PC-3 (cell line): ENCODE results near the gene SLC2A9.

Source experiments
- EZH2 ChIP-seq: fragments of 300-600 bp; sonication (generic); IDR thresholded peaks from one replicate; pipeline ENCODE4 v1.6.1; 2017; ENCODE audit warnings: antibody characterized with exemption, mild to moderate bottlenecking, low read length; ENCODE audit not compliant: unreplicated experiment
- EZH2phosphoT487 ChIP-seq: fragments of 300-600 bp; sonication (generic); IDR thresholded peaks from 2 replicates; pipeline ENCODE4 v1.6.1; 2018; ENCODE audit warnings: mild to moderate bottlenecking, antibody characterized with exemption, low read length, borderline replicate concordance
- TF ChIP-seq, protein P1 (sequence below): fragments of 300-600 bp; sonication (generic); conservative IDR thresholded peaks from 2 replicates; pipeline ENCODE4 v1.5.1; 2017; ENCODE audit warnings: antibody characterized with exemption, low read depth, mild to moderate bottlenecking, low read length

DNA sequence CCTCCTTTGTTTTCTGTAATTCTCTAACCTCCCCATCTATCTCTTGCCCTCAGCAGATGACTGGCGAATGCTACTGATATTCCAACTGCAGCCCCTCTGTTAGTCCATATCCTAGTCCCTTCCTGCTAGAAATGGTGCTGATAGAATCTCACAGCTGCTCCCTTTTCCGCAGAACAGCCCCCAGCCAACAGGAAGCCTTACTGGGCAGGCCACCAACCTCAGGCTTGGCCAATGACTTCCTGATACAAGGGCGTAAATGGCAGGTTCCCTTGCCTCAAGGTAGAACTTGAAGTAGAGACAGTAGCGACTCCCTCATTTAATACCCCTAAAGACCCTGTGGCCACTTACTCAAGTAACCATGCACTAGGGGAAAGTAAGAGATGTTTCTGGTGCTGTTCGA, 26.7 kb upstream of the SLC2A9 start:
- TF ChIP-seq, protein P1, sequence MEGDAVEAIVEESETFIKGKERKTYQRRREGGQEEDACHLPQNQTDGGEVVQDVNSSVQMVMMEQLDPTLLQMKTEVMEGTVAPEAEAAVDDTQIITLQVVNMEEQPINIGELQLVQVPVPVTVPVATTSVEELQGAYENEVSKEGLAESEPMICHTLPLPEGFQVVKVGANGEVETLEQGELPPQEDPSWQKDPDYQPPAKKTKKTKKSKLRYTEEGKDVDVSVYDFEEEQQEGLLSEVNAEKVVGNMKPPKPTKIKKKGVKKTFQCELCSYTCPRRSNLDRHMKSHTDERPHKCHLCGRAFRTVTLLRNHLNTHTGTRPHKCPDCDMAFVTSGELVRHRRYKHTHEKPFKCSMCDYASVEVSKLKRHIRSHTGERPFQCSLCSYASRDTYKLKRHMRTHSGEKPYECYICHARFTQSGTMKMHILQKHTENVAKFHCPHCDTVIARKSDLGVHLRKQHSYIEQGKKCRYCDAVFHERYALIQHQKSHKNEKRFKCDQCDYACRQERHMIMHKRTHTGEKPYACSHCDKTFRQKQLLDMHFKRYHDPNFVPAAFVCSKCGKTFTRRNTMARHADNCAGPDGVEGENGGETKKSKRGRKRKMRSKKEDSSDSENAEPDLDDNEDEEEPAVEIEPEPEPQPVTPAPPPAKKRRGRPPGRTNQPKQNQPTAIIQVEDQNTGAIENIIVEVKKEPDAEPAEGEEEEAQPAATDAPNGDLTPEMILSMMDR: no peak
- no peak for TF ChIP-seq EZH2
- TF ChIP-seq EZH2phosphoT487: no peak
